Measurements from ENCODE around the gene TGM3. TPM values are rescaled to one million over a fixed set of nuclear protein-coding genes. Genes with fewer than 3 reads are reported as not detected.
A peak's percentile ranks its signal among the peaks of the same experiment; 100 is the strongest.

Gene TGM3
- total and polyA plus RNA-seq, 4 experiments from 2014 or later, result not detected

DNA sequence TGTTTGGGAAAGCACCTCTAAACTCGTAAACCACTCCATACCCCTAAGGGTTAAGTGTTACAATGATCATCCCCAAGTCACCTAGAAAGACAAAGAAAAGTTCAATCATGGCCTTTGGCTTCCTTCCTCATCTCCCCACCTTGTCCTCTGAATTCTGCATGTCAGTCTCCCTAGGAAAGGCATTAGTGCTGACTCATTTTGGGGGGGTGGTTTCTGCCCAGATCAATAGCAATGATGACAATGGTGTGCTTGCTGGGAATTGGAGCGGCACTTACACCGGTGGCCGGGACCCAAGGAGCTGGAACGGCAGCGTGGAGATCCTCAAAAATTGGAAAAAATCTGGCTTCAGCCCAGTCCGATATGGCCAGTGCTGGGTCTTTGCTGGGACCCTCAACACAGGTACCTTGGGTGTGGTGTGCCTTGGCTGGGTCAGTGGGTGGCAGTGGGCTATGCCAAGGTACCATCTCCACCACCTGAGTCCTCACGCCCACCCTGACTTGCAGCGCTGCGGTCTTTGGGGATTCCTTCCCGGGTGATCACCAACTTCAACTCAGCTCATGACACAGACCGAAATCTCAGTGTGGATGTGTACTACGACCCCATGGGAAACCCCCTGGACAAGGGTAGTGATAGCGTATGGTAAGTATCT is 21.2 kb downstream of the TGM3 start:
- peaks cover 0 to 14% (median 8%) of the 10 kb centered on the region in 8 donors for H3K9me3 Mint-ChIP-seq
- H3K27ac Mint-ChIP-seq, result no peak overlapping the region
- no peaks in the 10 kb centered on the region for H3K36me3 ChIP-seq (ENCODE audit: insufficient read depth, low read length)
- no peak overlapping the region for H3K4me3 ChIP-seq (ENCODE audit: low read length in 2 of 2)
- H3K36me3 Mint-ChIP-seq, result no peaks in the 10 kb centered on the region
- H3K27ac ChIP-seq (ENCODE audit: low read depth, low read length), result no peak overlapping the region
- H3K9me3 ChIP-seq (ENCODE audit: control insufficient read depth in 1 of 2, low read length in 2 of 2), result no peaks in the 10 kb centered on the region
- no peak overlapping the region for H3K4me3 Mint-ChIP-seq
- no peaks in the 10 kb centered on the region for H3K4me1 ChIP-seq (ENCODE audit: insufficient read depth, low read length)
- peaks cover 0 to 1% of the 10 kb centered on the region in 2 donors for H3K27me3 Mint-ChIP-seq
- POLR2A ChIA-PET (ENCODE audit: partially characterized antibody), result no interaction called here
- intact Hi-C loops (cut with micrococcal nuclease), result no loop called here
- no peaks in the 10 kb centered on the region for H3K4me1 Mint-ChIP-seq
- CTCF ChIA-PET (ENCODE audit: partially characterized antibody), result no interaction called here
- no peak for DNase-seq
- H3K27me3 ChIP-seq (ENCODE audit: insufficient read depth, low read length), result no peaks in the 10 kb centered on the region

DNA sequence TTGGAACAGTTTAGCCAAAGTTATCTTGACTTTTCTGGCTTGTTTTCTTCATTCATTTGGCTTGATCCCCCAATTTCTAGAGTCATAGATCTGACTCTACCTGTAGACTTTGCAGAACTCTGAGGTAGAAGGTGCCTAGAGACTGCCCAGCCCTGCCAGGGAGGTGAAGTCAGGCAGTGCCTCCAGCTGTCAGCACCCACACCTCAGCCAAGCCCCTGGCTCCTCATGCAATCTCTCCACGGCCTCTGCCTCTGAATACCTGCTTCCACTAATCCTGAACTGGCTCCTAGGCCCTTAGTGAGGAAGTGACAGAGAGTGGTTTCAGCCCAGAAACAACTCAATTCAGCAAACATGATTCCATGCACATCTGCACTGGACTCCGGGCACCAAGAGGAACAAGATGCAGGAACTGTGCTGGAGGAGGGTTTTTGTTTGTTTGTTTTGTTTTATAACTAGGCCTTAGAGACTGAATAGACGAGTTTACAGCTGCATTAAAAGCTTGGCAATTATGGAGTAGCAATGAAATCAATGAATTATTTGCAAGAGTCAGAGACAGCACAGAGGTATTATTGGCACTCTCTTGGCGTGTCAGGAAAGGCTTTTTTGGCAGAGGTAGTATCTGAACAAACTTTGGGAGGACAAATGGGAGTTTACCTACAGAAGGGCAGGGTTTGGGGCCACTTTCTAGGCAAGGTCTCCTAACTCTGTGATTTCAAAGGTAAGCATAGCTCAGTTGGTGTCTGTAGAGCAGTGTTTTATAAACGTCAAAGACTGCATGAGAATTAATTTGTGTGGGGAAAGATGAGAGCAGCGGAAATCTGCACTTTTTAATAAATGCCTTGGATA is 25.2 kb downstream of the TGM3 start:
- Mint-ChIP-seq H3K27me3 (peaks cover 9 to 14% of the 10 kb centered on the region in 2 donors), H3K4me3 (no peak overlapping the region), H3K4me1 (no peaks in the 10 kb centered on the region), H3K9me3 (peaks cover 0 to 14% (median 8%) of the 10 kb centered on the region in 8 donors), H3K36me3 (no peaks in the 10 kb centered on the region), H3K27ac (no peak overlapping the region)
- ChIA-PET POLR2A (ENCODE audit: partially characterized antibody) (no interaction called here), CTCF (ENCODE audit: partially characterized antibody) (no interaction called here)
- H3K36me3 ChIP-seq (ENCODE audit: insufficient read depth, low read length), result no peaks in the 10 kb centered on the region
- no peaks in the 10 kb centered on the region for H3K4me1 ChIP-seq (ENCODE audit: insufficient read depth, low read length)
- no peak for DNase-seq
- no peaks in the 10 kb centered on the region for H3K9me3 ChIP-seq (ENCODE audit: control insufficient read depth in 1 of 2, low read length in 2 of 2)
- H3K27ac ChIP-seq (ENCODE audit: low read depth, low read length), result no peak overlapping the region
- no peaks in the 10 kb centered on the region for H3K27me3 ChIP-seq (ENCODE audit: insufficient read depth, low read length)
- no peak overlapping the region for H3K4me3 ChIP-seq (ENCODE audit: low read length in 2 of 2)
- intact Hi-C loops (cut with micrococcal nuclease), result no loop called here

DNA sequence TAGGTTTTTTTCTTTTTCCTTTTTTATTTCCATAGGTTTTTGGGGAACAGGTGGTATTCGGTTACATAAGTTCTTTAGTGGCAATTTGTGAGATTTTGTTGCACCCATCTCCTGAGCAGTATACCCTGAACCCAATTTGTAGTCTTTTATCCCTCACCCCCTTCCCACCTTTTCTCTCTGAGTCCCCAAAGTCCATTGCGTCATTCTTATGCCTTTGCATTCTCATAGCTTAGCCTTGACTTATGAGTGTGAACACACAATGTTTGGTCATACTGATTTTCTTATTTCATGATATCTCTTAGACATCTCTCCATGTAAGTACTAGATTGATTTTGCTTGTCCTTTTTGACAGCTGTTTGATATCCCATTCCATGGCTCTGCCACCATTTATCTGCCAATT is 27.2 kb downstream of the TGM3 start:
- no peaks in the 10 kb centered on the region for H3K36me3 ChIP-seq (ENCODE audit: insufficient read depth, low read length)
- no peaks in the 10 kb centered on the region for H3K9me3 ChIP-seq (ENCODE audit: control insufficient read depth in 1 of 2, low read length in 2 of 2)
- DNase-seq, result no peak
- H3K4me1 ChIP-seq (ENCODE audit: insufficient read depth, low read length), result no peaks in the 10 kb centered on the region
- Mint-ChIP-seq H3K27ac (no peak overlapping the region), H3K27me3 (peaks cover 12 to 18% of the 10 kb centered on the region in 2 donors), H3K4me3 (no peak overlapping the region), H3K9me3 (peaks cover 0 to 9% (median 8%) of the 10 kb centered on the region in 8 donors), H3K36me3 (no peaks in the 10 kb centered on the region), H3K4me1 (no peaks in the 10 kb centered on the region)
- no peak overlapping the region for H3K4me3 ChIP-seq (ENCODE audit: low read length in 2 of 2)
- H3K27ac ChIP-seq (ENCODE audit: low read depth, low read length), result no peak overlapping the region
- POLR2A ChIA-PET (ENCODE audit: partially characterized antibody), result no interaction called here
- CTCF ChIA-PET (ENCODE audit: partially characterized antibody), result no interaction called here
- intact Hi-C loops (cut with micrococcal nuclease), result no loop called here
- no peaks in the 10 kb centered on the region for H3K27me3 ChIP-seq (ENCODE audit: insufficient read depth, low read length)

DNA sequence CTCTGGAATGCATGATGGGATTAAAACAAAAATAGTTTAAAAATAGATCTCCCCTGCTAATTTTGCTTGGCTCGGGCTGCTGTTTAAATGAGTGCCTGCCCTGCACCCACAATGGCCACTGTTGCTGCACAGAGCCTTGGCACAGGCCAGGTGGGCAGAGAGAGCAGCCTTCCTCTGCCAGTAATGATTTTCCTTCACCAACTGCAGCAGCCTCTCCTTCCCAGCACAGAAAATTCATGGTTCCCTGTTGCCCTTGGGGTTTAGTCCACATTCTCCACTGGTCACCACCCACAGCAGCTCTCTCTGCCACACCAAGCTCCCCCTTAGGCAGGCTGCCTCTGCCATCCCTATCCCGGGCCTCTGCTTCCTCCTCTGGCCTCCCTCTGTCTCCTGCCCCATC is 30.2 kb downstream of the TGM3 start:
- H3K9me3 Mint-ChIP-seq, result no peaks in the 10 kb centered on the region
- Histone ChIP-seq H3K9me3 (ENCODE audit: control insufficient read depth in 1 of 2, low read length in 2 of 2) (no peaks in the 10 kb centered on the region), H3K36me3 (ENCODE audit: insufficient read depth, low read length) (no peaks in the 10 kb centered on the region), H3K27ac (ENCODE audit: low read depth, low read length) (no peak overlapping the region), H3K27me3 (ENCODE audit: insufficient read depth, low read length) (no peaks in the 10 kb centered on the region), H3K4me3 (ENCODE audit: low read length in 2 of 2) (no peak overlapping the region), H3K4me1 (ENCODE audit: insufficient read depth, low read length) (no peaks in the 10 kb centered on the region)
- CTCF ChIA-PET (ENCODE audit: partially characterized antibody), result no interaction called here
- intact Hi-C loops (cut with micrococcal nuclease), result no loop called here
- POLR2A ChIA-PET (ENCODE audit: partially characterized antibody), result no interaction called here
- H3K27ac Mint-ChIP-seq, result no peak overlapping the region
- H3K4me1 Mint-ChIP-seq, result no peaks in the 10 kb centered on the region
- no peak for DNase-seq
- H3K4me3 Mint-ChIP-seq, result no peak overlapping the region
- no peaks in the 10 kb centered on the region for H3K36me3 Mint-ChIP-seq
- peaks cover 12 to 24% of the 10 kb centered on the region in 2 donors for H3K27me3 Mint-ChIP-seq

GRCh38 chr20:2327620-2328555 is 32.1 kb downstream of the TGM3 start:
- H3K27me3 ChIP-seq (ENCODE audit: insufficient read depth, low read length), result no peaks in the 10 kb centered on the region
- ChIA-PET CTCF (ENCODE audit: partially characterized antibody) (interaction anchor here (1.2 kb wide), 1 partner anchor 11 kb away, joined by 3 read pairs; no protein-coding TSS in a partner anchor), POLR2A (ENCODE audit: partially characterized antibody) (no interaction called here)
- Mint-ChIP-seq H3K4me1 (no peaks in the 10 kb centered on the region), H3K4me3 (no peak overlapping the region), H3K27me3 (peaks cover 12 to 24% of the 10 kb centered on the region in 2 donors), H3K9me3 (no peaks in the 10 kb centered on the region), H3K27ac (no peak overlapping the region), H3K36me3 (no peaks in the 10 kb centered on the region)
- H3K36me3 ChIP-seq (ENCODE audit: insufficient read depth, low read length), result no peaks in the 10 kb centered on the region
- no peaks in the 10 kb centered on the region for H3K4me1 ChIP-seq (ENCODE audit: insufficient read depth, low read length)
- H3K9me3 ChIP-seq (ENCODE audit: control insufficient read depth in 1 of 2, low read length in 2 of 2), result no peaks in the 10 kb centered on the region
- no peak overlapping the region for H3K27ac ChIP-seq (ENCODE audit: low read depth, low read length)
- DNase-seq, result no peak
- no peak overlapping the region for H3K4me3 ChIP-seq (ENCODE audit: low read length in 2 of 2)
- intact Hi-C loops (cut with micrococcal nuclease), result no loop called here

- intact Hi-C loops (cut with micrococcal nuclease), result no loop called here
- H3K36me3 Mint-ChIP-seq, result no peaks in the 10 kb centered on the region
Measured at GRCh38 chr20:2329286-2329685, 33.5 kb downstream of the TGM3 start.

GRCh38 chr20:2330090-2330695 is 34.4 kb downstream of the TGM3 start:
- Histone ChIP-seq H3K4me1 (ENCODE audit: insufficient read depth, low read length) (no peaks in the 10 kb centered on the region), H3K36me3 (ENCODE audit: insufficient read depth, low read length) (no peaks in the 10 kb centered on the region), H3K27me3 (ENCODE audit: insufficient read depth, low read length) (no peaks in the 10 kb centered on the region), H3K27ac (ENCODE audit: low read depth, low read length) (no peak overlapping the region), H3K9me3 (ENCODE audit: control insufficient read depth in 1 of 2, low read length in 2 of 2) (no peaks in the 10 kb centered on the region), H3K4me3 (ENCODE audit: low read length in 2 of 2) (no peak overlapping the region)
- POLR2A ChIA-PET (ENCODE audit: partially characterized antibody), result no interaction called here
- Mint-ChIP-seq H3K4me3 (no peak overlapping the region), H3K27me3 (peaks cover 10 to 15% of the 10 kb centered on the region in 2 donors), H3K36me3 (no peaks in the 10 kb centered on the region), H3K9me3 (no peaks in the 10 kb centered on the region), H3K27ac (peak overlapping the region in 1 of 7 donors; percentile 51), H3K4me1 (no peaks in the 10 kb centered on the region)
- DNase-seq, result no peak
- intact Hi-C loops (cut with micrococcal nuclease), result no loop called here
- CTCF ChIA-PET (ENCODE audit: partially characterized antibody), result no interaction called here

More at GRCh38 chr20:2329286-2329685, 33.5 kb downstream of the TGM3 start:
- H3K36me3 ChIP-seq (ENCODE audit: insufficient read depth, low read length), result no peaks in the 10 kb centered on the region
- no peaks in the 10 kb centered on the region for H3K4me1 ChIP-seq (ENCODE audit: insufficient read depth, low read length)
- no peak for DNase-seq
- Mint-ChIP-seq H3K27me3 (peaks cover 12 to 21% of the 10 kb centered on the region in 2 donors), H3K4me3 (no peak overlapping the region), H3K9me3 (no peaks in the 10 kb centered on the region), H3K4me1 (no peaks in the 10 kb centered on the region), H3K27ac (no peak overlapping the region)
- no peak overlapping the region for H3K4me3 ChIP-seq (ENCODE audit: low read length in 2 of 2)
- no peaks in the 10 kb centered on the region for H3K27me3 ChIP-seq (ENCODE audit: insufficient read depth, low read length)
- H3K9me3 ChIP-seq (ENCODE audit: control insufficient read depth in 1 of 2, low read length in 2 of 2), result no peaks in the 10 kb centered on the region
- ChIA-PET POLR2A (ENCODE audit: partially characterized antibody) (no interaction called here), CTCF (ENCODE audit: partially characterized antibody) (no interaction called here)
- no peak overlapping the region for H3K27ac ChIP-seq (ENCODE audit: low read depth, low read length)
